CD4-positive, alpha-beta T cell treated with Interleukin-12 subunit alpha and Interleukin-12 subunit beta, for 1 hour (primary cell): ENCODE measurements around the gene INSRR.

Source experiments
- DNase-seq: peaks from one replicate; pipeline ENCODE4 v3.0.0-alpha.2; 2020

The INSRR gene

GRCh38 chr1:156822680-156823079 is 36.2 kb downstream of the INSRR start:
- no peak for DNase-seq

- DNase-seq: no peak
These were observed 37.1 kb downstream of the INSRR start for GRCh38 chr1:156821801-156822200.

DNA sequence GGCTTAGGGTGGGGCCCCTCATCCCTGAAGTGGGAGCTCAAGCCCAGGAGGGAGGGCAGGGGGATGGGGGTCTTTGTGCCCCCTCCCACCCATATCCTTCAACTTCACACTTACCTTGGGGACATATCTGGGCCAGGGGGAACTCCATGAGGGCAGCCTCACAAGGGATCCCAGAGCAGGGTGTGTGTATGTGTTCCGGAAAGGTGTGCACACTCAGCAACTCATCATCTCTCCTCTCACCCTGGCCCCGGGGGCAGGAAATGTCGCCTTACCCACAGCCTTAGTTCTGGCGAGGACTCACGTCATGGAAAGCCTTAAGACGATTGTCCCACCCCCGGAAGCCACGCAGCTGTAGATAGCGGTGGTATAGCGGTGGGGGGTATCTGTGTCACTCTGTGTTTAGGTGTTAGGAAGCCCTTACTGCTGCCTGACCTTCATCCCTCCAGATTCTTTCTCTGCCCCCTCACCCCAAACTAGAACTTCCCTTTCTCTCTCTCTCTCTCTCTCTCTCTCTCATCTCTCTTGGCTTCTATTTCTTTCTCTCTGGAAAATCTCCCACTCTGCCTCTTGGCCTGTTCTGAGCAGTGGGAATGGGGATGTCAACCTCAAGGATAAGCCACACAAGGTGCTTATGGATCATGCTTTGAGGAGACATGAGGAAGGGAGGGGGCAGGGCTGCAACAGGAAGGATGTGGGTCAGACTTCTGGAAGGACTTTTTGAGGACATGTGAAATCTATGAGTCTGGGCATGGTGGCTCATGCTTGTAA is 42.2 kb downstream of the INSRR start, which contains the start of gene SH2D2A:
Gene SH2D2A, minus strand, starts transcription at position 288 of the 768 bp plus-strand sequence. Its CDS starts 140 bp downstream, at position 148.
- DNase-seq: peak; percentile 97

DNA sequence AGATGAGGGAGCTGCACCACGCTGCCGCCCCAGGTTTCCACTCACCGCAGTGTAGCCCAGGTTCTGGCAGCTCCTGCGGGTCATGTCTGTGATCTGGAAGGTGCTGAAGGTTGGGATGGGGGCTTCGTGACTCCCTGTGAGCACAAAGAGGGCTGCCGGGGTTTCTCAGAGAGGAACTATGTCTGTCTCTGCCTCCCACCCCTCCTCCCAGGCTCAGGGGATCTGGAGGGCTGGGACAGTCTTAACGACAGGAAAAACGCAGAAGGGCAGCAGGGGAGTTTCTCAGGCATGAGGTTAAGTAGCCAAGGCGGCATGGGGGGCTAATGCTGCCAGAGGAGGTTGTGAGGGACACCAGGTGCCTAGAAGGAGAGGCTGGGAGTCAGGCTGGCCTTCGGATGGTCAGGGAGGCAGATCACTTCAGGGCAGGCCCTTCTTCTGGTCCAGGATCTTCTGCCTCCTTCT is 42.9 kb downstream of the INSRR start:
- no peak for DNase-seq

- no peak for DNase-seq
These were observed 43.5 kb downstream of the INSRR start for GRCh38 chr1:156815307-156815826.

- no peak for DNase-seq
These were observed 44.2 kb downstream of the INSRR start for GRCh38 chr1:156814571-156815260.

- DNase-seq: peak; percentile 80
These were observed 45.0 kb downstream of the INSRR start for GRCh38 chr1:156813750-156814570.

GRCh38 chr1:156813298-156813697 is 45.6 kb downstream of the INSRR start:
- no peak for DNase-seq

DNA sequence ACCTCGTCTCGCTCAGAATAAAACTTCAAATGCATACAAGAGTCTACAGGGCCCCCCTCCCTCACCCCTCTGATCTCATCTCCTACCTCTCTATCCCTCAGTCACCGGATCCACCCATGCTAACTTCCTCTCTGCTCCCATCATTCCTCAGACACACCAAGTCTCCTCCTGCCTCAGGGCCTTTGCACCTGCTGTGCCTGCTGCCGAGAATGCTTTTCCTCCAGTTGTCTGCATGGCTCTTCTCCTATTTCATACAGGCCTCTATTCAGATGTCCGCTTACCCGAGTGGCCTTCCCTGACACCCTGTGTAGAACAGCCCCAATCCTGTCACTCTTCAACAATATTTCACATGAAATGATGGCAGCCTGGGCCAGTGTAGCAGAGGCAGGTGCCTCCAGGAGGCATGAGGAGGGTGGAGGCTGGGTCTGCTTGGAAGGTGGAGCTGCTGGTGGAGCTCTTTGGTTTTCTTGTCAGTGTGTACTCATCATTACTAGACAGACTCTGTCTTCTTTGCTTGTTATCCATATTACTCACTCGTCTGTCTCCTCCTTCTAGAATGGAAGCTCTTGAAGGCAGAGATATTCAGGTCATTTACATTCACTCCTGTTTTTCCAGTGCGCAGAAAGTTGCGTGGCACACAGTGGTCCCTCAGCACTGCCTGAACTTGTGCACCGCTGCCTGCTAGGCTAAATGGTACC is 46.5 kb downstream of the INSRR start:
- DNase-seq: no peak

GRCh38 chr1:156811168-156811567 is 47.7 kb downstream of the INSRR start:
- DNase-seq: no peak

- DNase-seq: no peak
These were observed 49.1 kb downstream of the INSRR start for GRCh38 chr1:156809711-156810366.

- no peak for DNase-seq
These were observed 49.6 kb downstream of the INSRR start for GRCh38 chr1:156809281-156809680.

DNA sequence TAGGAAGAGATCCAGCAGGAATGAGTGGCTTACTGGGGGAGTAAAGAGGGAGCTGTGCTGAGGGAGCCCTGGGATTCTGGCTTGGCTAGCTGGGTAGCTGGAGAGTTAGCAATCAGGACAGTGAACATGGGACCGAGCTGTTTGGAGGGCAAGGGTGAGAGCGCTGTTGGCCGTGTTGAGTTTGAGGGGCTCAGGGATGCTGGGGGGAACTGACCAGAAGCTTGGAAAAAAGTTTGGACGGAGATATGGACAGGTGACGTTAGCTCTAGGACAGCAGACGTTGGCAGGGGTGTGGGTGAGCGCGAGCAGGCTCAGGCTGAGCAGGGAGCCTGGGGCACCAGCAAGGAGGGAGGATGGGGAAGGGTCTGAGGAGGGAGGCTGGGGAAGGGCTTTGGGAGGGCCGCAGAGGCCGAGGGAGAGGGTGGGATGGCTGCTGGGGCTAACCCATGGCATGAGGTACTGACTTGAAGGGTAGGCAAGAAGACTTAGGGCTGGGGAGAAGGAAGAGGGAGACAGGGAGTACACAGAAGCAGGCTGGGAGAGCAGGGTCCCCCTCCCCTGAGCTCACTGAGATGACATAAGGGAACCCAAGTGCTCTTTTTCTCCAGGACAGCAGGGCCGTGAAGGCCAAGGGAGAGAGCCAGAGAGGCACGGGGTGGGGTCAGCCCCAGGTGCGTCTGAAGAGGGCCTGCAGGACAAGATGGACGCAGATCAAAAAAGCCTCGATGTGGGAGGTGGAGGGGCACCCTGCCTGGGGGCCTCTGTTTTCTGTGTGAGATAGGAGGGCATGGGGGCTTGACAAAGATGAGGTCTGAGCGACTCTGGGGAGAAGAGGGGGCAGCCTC is 50.5 kb downstream of the INSRR start:
- DNase-seq: no peak

DNA sequence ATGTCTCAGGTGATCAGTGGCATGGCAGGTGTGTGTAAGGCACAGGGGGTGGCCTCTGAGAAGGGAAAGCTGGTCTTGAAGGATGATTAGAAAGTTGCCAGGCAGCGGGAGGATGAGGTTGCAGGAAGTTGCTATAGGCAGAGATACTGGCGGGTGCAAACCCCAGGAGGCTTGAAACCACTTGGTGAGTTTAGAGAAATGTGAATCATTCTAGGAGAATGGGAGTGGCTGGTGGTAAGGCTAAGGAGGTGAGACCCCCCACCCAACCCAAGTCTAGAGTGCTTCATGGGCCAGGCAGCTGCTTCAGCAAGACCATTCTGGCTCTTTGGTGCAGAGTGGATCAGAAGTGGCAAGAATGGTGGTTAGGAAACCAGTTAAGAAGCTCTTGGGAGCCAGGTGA is 51.3 kb downstream of the INSRR start:
- no peak for DNase-seq

- DNase-seq: no peak
These were observed 52.1 kb downstream of the INSRR start for GRCh38 chr1:156806512-156807440.

GRCh38 chr1:156805766-156806511 is 53.0 kb downstream of the INSRR start:
- DNase-seq: no peak

- no peak for DNase-seq
These were observed 54.2 kb downstream of the INSRR start for GRCh38 chr1:156804572-156805243.

- no peak for DNase-seq
These were observed 54.9 kb downstream of the INSRR start for GRCh38 chr1:156804026-156804425.
